Upper lobe of right lung (tissue), 1 donor: ENCODE results near the gene SLC9A1. TPM values are rescaled to one million over a fixed set of nuclear protein-coding genes. Genes with fewer than 3 reads are reported as not detected.

Source experiments
- ATAC-seq: fragments of 200-7000 bp; cut with Tn5 transposase; one replicate; pipeline ENCODE4 v1.9.1; 2020; ENCODE audit warnings: mild to moderate bottlenecking, moderate library complexity
- DNase-seq: peaks from one replicate; pipeline ENCODE4 v3.0.0-alpha.2; 2020
- H3K27ac ChIP-seq: fragments of 200-600 bp; one replicate; pipeline ENCODE4 v1.8.0; 2022
- H3K27me3 ChIP-seq: fragments of 200-600 bp; one replicate; pipeline ENCODE4 v1.8.0; 2022; ENCODE audit warnings: mild to moderate bottlenecking
- H3K36me3 ChIP-seq: fragments of 200-600 bp; one replicate; pipeline ENCODE4 v1.8.0; 2022
- H3K4me1 ChIP-seq: fragments of 200-600 bp; one replicate; pipeline ENCODE4 v1.8.0; 2022
- H3K4me3 ChIP-seq: fragments of 200-600 bp; one replicate; pipeline ENCODE4 v1.8.0; 2022; ENCODE audit warnings: mild to moderate bottlenecking
- H3K9me3 ChIP-seq: fragments of 200-600 bp; one replicate; pipeline ENCODE4 v1.8.0; 2022
- intact Hi-C: fragments of 100-400 bp; cut with DNase I; formaldehyde crosslinking; loops from one replicate; pipeline ENCODE4 v1.11.0; 2022
- total RNA-seq: library from RNA; stranded (reverse); fragmentation: NEBNext Ultra II Directional; extraction: Animal tissue kit (Norgen Biotek cat#: 25700); gene quantifications from one replicate; pipeline ENCODE4 v1.2.1, GENCODE V29; 2021
- TF ChIP-seq, protein P1 (sequence below): fragments of 200-600 bp; IDR thresholded peaks from one replicate; pipeline ENCODE4 v1.8.0; 2022; ENCODE audit warnings: antibody characterized with exemption
- donor health status: DM: no; HTN: yes; CAD: no; lungs with severe emphysema.

Gene SLC9A1
- total RNA-seq, 1 donor from 2014 or later, result 62.4 TPM

- intact Hi-C loops, result loop anchor here (5.0 kb wide), 1 partner anchor 48 kb away; no protein-coding TSS in a partner anchor
- no peaks in the 10 kb centered on the region for H3K27me3 ChIP-seq
- H3K4me3 ChIP-seq, result no peak overlapping the region
- peaks cover 12% of the 10 kb centered on the region for H3K4me1 ChIP-seq
- no peaks in the 10 kb centered on the region for H3K36me3 ChIP-seq
- TF ChIP-seq, protein P1, sequence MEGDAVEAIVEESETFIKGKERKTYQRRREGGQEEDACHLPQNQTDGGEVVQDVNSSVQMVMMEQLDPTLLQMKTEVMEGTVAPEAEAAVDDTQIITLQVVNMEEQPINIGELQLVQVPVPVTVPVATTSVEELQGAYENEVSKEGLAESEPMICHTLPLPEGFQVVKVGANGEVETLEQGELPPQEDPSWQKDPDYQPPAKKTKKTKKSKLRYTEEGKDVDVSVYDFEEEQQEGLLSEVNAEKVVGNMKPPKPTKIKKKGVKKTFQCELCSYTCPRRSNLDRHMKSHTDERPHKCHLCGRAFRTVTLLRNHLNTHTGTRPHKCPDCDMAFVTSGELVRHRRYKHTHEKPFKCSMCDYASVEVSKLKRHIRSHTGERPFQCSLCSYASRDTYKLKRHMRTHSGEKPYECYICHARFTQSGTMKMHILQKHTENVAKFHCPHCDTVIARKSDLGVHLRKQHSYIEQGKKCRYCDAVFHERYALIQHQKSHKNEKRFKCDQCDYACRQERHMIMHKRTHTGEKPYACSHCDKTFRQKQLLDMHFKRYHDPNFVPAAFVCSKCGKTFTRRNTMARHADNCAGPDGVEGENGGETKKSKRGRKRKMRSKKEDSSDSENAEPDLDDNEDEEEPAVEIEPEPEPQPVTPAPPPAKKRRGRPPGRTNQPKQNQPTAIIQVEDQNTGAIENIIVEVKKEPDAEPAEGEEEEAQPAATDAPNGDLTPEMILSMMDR, result no peak
- DNase-seq, result no peak
- H3K27ac ChIP-seq, result no peak overlapping the region
- ATAC-seq, result no peak
- no peaks in the 10 kb centered on the region for H3K9me3 ChIP-seq
Measured at GRCh38 chr1:27049100-27049499, 105.8 kb downstream of the SLC9A1 start.

Other genes with a start within 250 kb of the SLC9A1 start
- gene NR0B2, start 241.2 kb downstream of the SLC9A1 start, total RNA-seq, result 2.5 TPM
- gene NUDC, start 233.4 kb downstream of the SLC9A1 start, total RNA-seq, result 49.6 TPM
- gene KDF1, start 194.7 kb downstream of the SLC9A1 start, total RNA-seq, result 10.5 TPM
- 16.2 TPM for gene TRNP1, start 161.4 kb downstream of the SLC9A1 start, total RNA-seq
- 29.1 TPM for gene TENT5B, start 142.3 kb downstream of the SLC9A1 start, total RNA-seq
- 44.1 TPM for gene WDTC1, start 79.5 kb upstream of the SLC9A1 start, total RNA-seq
- 36.7 TPM for gene TMEM222, start 167.0 kb upstream of the SLC9A1 start, total RNA-seq
- gene SYTL1, start 186.9 kb upstream of the SLC9A1 start, total RNA-seq, result 30.6 TPM
- gene MAP3K6, start 211.8 kb upstream of the SLC9A1 start, total RNA-seq, result 144 TPM
- gene FCN3, start 219.7 kb upstream of the SLC9A1 start, total RNA-seq, result 826 TPM
- gene CD164L2, start 228.2 kb upstream of the SLC9A1 start, total RNA-seq, result 1.2 TPM
- 0.90 TPM for gene GPR3, start 237.5 kb upstream of the SLC9A1 start, total RNA-seq